IMR-90 (cell line): Measurements from ENCODE around the gene DOHH. TPM values are rescaled to one million over a fixed set of nuclear protein-coding genes. Genes with fewer than 3 reads are reported as not detected.

Experiments
- ATAC-seq: fragments of 200-7000 bp; cut with Tn5 transposase; 2 replicates; pipeline ENCODE4 v1.9.1; 2020; ENCODE audit warnings: low read depth, mild to moderate bottlenecking, moderate library complexity
- BruUV-seq: library from RNA; stranded (reverse); fragments of 400-500 nt; replicated peaks from 2 replicates; lab custom pipeline; 2021; lab: Mats Ljungman, UMichigan
- CTCF ChIA-PET: fragments of 300-600 bp; formaldehyde crosslinking; extraction: SDS; loops from one replicate; lab custom pipeline; 2021; ENCODE audit warnings: antibody characterized with exemption; lab: Yijun Ruan, JAX
- POLR2A ChIA-PET: fragments of 300-600 bp; sonication (Branson Sonifier 250); formaldehyde crosslinking; loops from one replicate; lab custom pipeline; 2022; ENCODE audit warnings: antibody characterized with exemption; ENCODE audit not compliant: unreplicated experiment; lab: Charles Lee
- DNase-seq: peaks from one replicate; pipeline ENCODE4 v3.0.0; 2013
- H2AFZ ChIP-seq: replicated peaks from 2 replicates; pipeline ENCODE3; 2013; ENCODE audit warnings: low read length, mild to moderate bottlenecking; ENCODE audit not compliant: poor library complexity
- H2AK5ac ChIP-seq: 2 replicates; pipeline ENCODE4 v1.6.1; 2013; ENCODE audit warnings: low read depth, low read length, inconsistent platforms
- H2AK9ac ChIP-seq: replicated peaks from 2 replicates; pipeline ENCODE3; 2013; ENCODE audit warnings: mild to moderate bottlenecking, low read depth, low read length, moderate library complexity; ENCODE audit not compliant: poor library complexity
- H2BK120ac ChIP-seq: 2 replicates; pipeline ENCODE4 v1.6.1; 2013; ENCODE audit warnings: low read depth, low read length, inconsistent platforms
- H2BK15ac ChIP-seq: 3 replicates; pipeline ENCODE4 v1.6.1; 2013; ENCODE audit warnings: low read depth, low read length, inconsistent platforms
- H2BK20ac ChIP-seq: 2 replicates; pipeline ENCODE4 v1.6.1; 2013; ENCODE audit warnings: low read depth, mild to moderate bottlenecking, inconsistent platforms, low read length, moderate library complexity
- H2BK5ac ChIP-seq: 2 replicates; pipeline ENCODE4 v1.6.1; 2013; ENCODE audit warnings: mild to moderate bottlenecking, low read depth, low read length, inconsistent platforms; ENCODE audit not compliant: poor library complexity, severe bottlenecking
- H3K14ac ChIP-seq: replicated peaks from 2 replicates; pipeline ENCODE4 v1.6.1; 2013; ENCODE audit warnings: low read depth, low read length, inconsistent platforms
- H3K18ac ChIP-seq: 2 replicates; pipeline ENCODE4 v1.6.1; 2013; ENCODE audit warnings: low read depth, low read length, control low read depth
- H3K23ac ChIP-seq: 2 replicates; pipeline ENCODE4 v1.6.1; 2013; ENCODE audit warnings: low read depth, low read length, inconsistent platforms
- H3K27ac ChIP-seq: 2 replicates; pipeline ENCODE4 v1.5.1; 2013; ENCODE audit warnings: mild to moderate bottlenecking, control low read depth, low read length; ENCODE audit not compliant: insufficient read depth
- H3K27me3 ChIP-seq: 2 replicates; pipeline ENCODE4 v1.6.1; 2013; ENCODE audit warnings: low read length; ENCODE audit not compliant: control insufficient read depth, insufficient read depth
- H3K36me3 ChIP-seq: 2 replicates; pipeline ENCODE4 v1.6.1; 2013; ENCODE audit warnings: low read length, mixed read lengths; ENCODE audit not compliant: control insufficient read depth, insufficient read depth
- H3K4ac ChIP-seq: 2 replicates; pipeline ENCODE4 v1.6.1; 2013; ENCODE audit warnings: low read depth, low read length, inconsistent platforms
- H3K4me1 ChIP-seq: 2 replicates; pipeline ENCODE4 v1.6.1; 2013; ENCODE audit warnings: low read length, mixed read lengths; ENCODE audit not compliant: control insufficient read depth, insufficient read depth
- H3K4me2 ChIP-seq: 2 replicates; pipeline ENCODE4 v1.6.1; 2013; ENCODE audit warnings: low read depth, mild to moderate bottlenecking, control low read depth, low read length, moderate library complexity
- H3K4me3 ChIP-seq: 2 replicates; pipeline ENCODE4 v1.5.1; 2013; ENCODE audit warnings: low read depth, mild to moderate bottlenecking, control low read depth, low read length, moderate library complexity; ENCODE audit not compliant: insufficient read depth
- H3K56ac ChIP-seq: 2 replicates; pipeline ENCODE4 v1.6.1; 2013; ENCODE audit warnings: low read length, inconsistent platforms; ENCODE audit not compliant: insufficient read depth; ENCODE audit errors: extremely low read depth
- H3K79me1 ChIP-seq, 2 experiments: 2 replicates each; pipeline ENCODE4 v1.6.1; 2013; ENCODE audit warnings: low read length in 2 of 2, inconsistent platforms in 1 of 2, low read depth in 1 of 2
- H3K9ac ChIP-seq: 2 replicates; pipeline ENCODE4 v1.6.1; 2013; ENCODE audit warnings: low read depth, low read length, control low read depth
- H3K9me1 ChIP-seq: 2 replicates; pipeline ENCODE4 v1.6.1; 2013; ENCODE audit warnings: low read length, inconsistent platforms; ENCODE audit not compliant: insufficient read depth
- H3K9me3 ChIP-seq: 2 replicates; pipeline ENCODE4 v1.6.1; 2013; ENCODE audit warnings: low read length; ENCODE audit not compliant: control insufficient read depth, insufficient read depth
- H4K20me1 ChIP-seq: 2 replicates; pipeline ENCODE4 v1.6.1; 2013; ENCODE audit warnings: low read length, inconsistent platforms; ENCODE audit not compliant: insufficient read depth
- H4K5ac ChIP-seq: 2 replicates; pipeline ENCODE4 v1.6.1; 2013; ENCODE audit warnings: mild to moderate bottlenecking, low read depth, low read length, control low read depth
- H4K8ac ChIP-seq, 2 experiments: 2 replicates each; pipeline ENCODE4 v1.6.1; 2013; ENCODE audit warnings: low read depth in 2 of 2, low read length in 2 of 2, control low read depth in 1 of 2, inconsistent platforms in 1 of 2
- H4K91ac ChIP-seq: 2 replicates; pipeline ENCODE4 v1.6.1; 2013; ENCODE audit warnings: low read depth, low read length, inconsistent platforms; ENCODE audit not compliant: insufficient read depth
- BHLHE40 ChIP-seq: fragments of 150-350 bp; IDR thresholded peaks from 2 replicates; pipeline ENCODE4 v1.6.1; 2016; ENCODE audit warnings: mild to moderate bottlenecking, low read depth, low read length
- CEBPB ChIP-seq: IDR thresholded peaks from 2 replicates; pipeline ENCODE4 v1.6.1; 2012; ENCODE audit warnings: low read depth, low read length, improper control_type of control experiment
- CHD1 ChIP-seq: IDR thresholded peaks from 2 replicates; pipeline ENCODE4 v1.6.1; 2012; ENCODE audit warnings: low read depth, low read length, improper control_type of control experiment
- CTCF ChIP-seq: conservative IDR thresholded peaks from 2 replicates; pipeline ENCODE4 v1.5.1; 2012; ENCODE audit warnings: mild to moderate bottlenecking, low read depth, low read length, improper control_type of control experiment
- FOS ChIP-seq: fragments of 150-350 bp; IDR thresholded peaks from 2 replicates; pipeline ENCODE4 v1.6.1; 2016; ENCODE audit warnings: low read depth, low read length
- MAFK ChIP-seq: IDR thresholded peaks from 2 replicates; pipeline ENCODE4 v1.6.1; 2012; ENCODE audit warnings: low read depth, low read length, improper control_type of control experiment
- MAZ ChIP-seq: IDR thresholded peaks from 2 replicates; pipeline ENCODE4 v1.6.1; 2012; ENCODE audit warnings: low read depth, mild to moderate bottlenecking, low read length, improper control_type of control experiment, moderate library complexity, borderline replicate concordance
- MXI1 ChIP-seq: IDR thresholded peaks from 2 replicates; pipeline ENCODE4 v1.6.1; 2012; ENCODE audit warnings: low read depth, mild to moderate bottlenecking, low read length, moderate library complexity, borderline replicate concordance
- NFE2L2 ChIP-seq: fragments of 150-350 bp; IDR thresholded peaks from 2 replicates; pipeline ENCODE4 v1.6.1; 2016; ENCODE audit warnings: low read depth, mild to moderate bottlenecking, low read length
- POLR2A ChIP-seq: IDR thresholded peaks from 2 replicates; pipeline ENCODE4 v1.6.1; 2012; ENCODE audit warnings: mild to moderate bottlenecking, low read depth, low read length
- RAD21 ChIP-seq: IDR thresholded peaks from 2 replicates; pipeline ENCODE4 v1.6.1; 2012; ENCODE audit warnings: low read length, improper control_type of control experiment
- RCOR1 ChIP-seq: IDR thresholded peaks from 2 replicates; pipeline ENCODE4 v1.6.1; 2012; ENCODE audit warnings: mild to moderate bottlenecking, low read length, improper control_type of control experiment; ENCODE audit not compliant: insufficient replicate concordance
- RFX5 ChIP-seq: IDR thresholded peaks from 2 replicates; pipeline ENCODE4 v1.8.0; 2012; ENCODE audit warnings: low read depth, mild to moderate bottlenecking, low read length, moderate library complexity
- USF2 ChIP-seq: fragments of 150-350 bp; IDR thresholded peaks from 2 replicates; pipeline ENCODE4 v1.6.1; 2017; ENCODE audit warnings: mild to moderate bottlenecking, antibody characterized with exemption, low read length, low read depth
- WGBS, 2 experiments: methylation state at CpG; one replicate each; pipeline versions ENCODE4 v1.1.5 to v1.1.7; 2013; ENCODE audit warnings: missing lambda C conversion rate in 2 of 2; ENCODE audit not compliant: insufficient read length in 1 of 2; ENCODE audit errors: extremely low coverage in 2 of 2; 5-methylcytosine and 5-hydroxymethylcytosine counted together
- dilution Hi-C: fragments of 300-500 bp; cut with HindIII; formaldehyde crosslinking; loops from one replicate; pipeline ENCODE4 v1.14.3; 2018; ENCODE audit warnings: low sequenced_read_pairs; ENCODE audit not compliant: unreplicated experiment
- in situ Hi-C: fragments of 300-500 bp; cut with MboI; formaldehyde crosslinking; loops from 3 replicates; pipeline ENCODE4 v1.14.3; 2019; ENCODE audit warnings: low sequenced_read_pairs, inconsistent platforms, mixed read lengths
- intact Hi-C: fragments of 100-400 bp; cut with micrococcal nuclease; formaldehyde crosslinking; loops from 2 replicates; pipeline ENCODE4 v1.10.0; 2022
- polyA plus RNA-seq, 3 experiments: library from polyadenylated mRNA; depleted of rRNA; stranded (reverse); fragments of >200 nt; gene quantifications; 2 replicates each; pipeline ENCODE4 v1.2.3, GENCODE V29; 2012; ENCODE audit warnings: low replicate concordance in 1 of 3
- total RNA-seq: library from RNA; depleted of rRNA; stranded (reverse); fragments of >200 nt; gene quantifications from 2 replicates; pipeline ENCODE4 v1.2.3, GENCODE V29; 2012
- TF ChIP-seq, protein P1 (sequence below): fragments of 150-350 bp; IDR thresholded peaks from 2 replicates; pipeline ENCODE4 v1.6.1; 2016; ENCODE audit warnings: low read depth, mild to moderate bottlenecking, low read length, moderate library complexity, borderline replicate concordance

The DOHH gene
- total and polyA plus RNA-seq, 2 of the 4 experiments (the other 2 are of a cell fraction) = 3.2 to 9.2 TPM

- Histone ChIP-seq H4K8ac (no peak overlapping the region), H4K5ac (no peak overlapping the region), H3K27me3 (no peaks in the 10 kb centered on the region), H4K20me1 (peaks cover 36% of the 10 kb centered on the region), H2BK5ac (no peak overlapping the region), H3K4me3 (no peak overlapping the region), H3K9me1 (no peaks in the 10 kb centered on the region), H3K27ac (no peak overlapping the region), H2BK120ac (no peak overlapping the region), H3K23ac (no peak overlapping the region), H2AK5ac (no peak overlapping the region), H3K9ac (no peak overlapping the region), H3K79me1 (peaks cover 6 to 25% of the 10 kb centered on the region in 2 experiments; a peak in 3 of 4 replicates), H2BK15ac (no peak overlapping the region), H2AK9ac (no peak overlapping the region), H3K4ac (no peak overlapping the region), H3K14ac (no peak overlapping the region), H3K56ac (no peak overlapping the region), H3K4me2 (no peak overlapping the region), H2BK20ac (no peak overlapping the region), H2AFZ (no peak overlapping the region), H3K36me3 (peaks cover 28% of the 10 kb centered on the region), H3K18ac (no peak overlapping the region), H3K4me1 (no peaks in the 10 kb centered on the region), H3K9me3 (no peaks in the 10 kb centered on the region), H4K91ac (no peak overlapping the region)
- ChIA-PET POLR2A (no interaction called here), CTCF (no interaction called here)
- intact Hi-C loops (no loop called here), dilution Hi-C loops (no loop called here), in situ Hi-C loops (no loop called here)
- ATAC-seq (no peak), DNase-seq (no peak)
- 87% methylated on average over 18 of the region's 47 CpGs; no CpG with 5 or more reads in 1 of the 2 experiments for WGBS, 2 experiments
- no TSS peak for BruUV-seq
- TF ChIP-seq RCOR1 (no peak), NFE2L2 (no peak), BHLHE40 (no peak), MAFK (no peak), POLR2A (no peak), MAZ (no peak), CTCF (no peak), RAD21 (no peak), CHD1 (no peak), MXI1 (no peak), RFX5 (no peak), FOS (no peak), USF2 (no peak), CEBPB (no peak)
- TF ChIP-seq, protein P1, sequence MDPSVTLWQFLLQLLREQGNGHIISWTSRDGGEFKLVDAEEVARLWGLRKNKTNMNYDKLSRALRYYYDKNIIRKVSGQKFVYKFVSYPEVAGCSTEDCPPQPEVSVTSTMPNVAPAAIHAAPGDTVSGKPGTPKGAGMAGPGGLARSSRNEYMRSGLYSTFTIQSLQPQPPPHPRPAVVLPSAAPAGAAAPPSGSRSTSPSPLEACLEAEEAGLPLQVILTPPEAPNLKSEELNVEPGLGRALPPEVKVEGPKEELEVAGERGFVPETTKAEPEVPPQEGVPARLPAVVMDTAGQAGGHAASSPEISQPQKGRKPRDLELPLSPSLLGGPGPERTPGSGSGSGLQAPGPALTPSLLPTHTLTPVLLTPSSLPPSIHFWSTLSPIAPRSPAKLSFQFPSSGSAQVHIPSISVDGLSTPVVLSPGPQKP = no peak
These were observed 42.9 kb upstream of the DOHH start for GRCh38 chr19:3543150-3544057.
